HG02571 (cell line): ENCODE data around the gene PCP2.
"Not testable (repeated sequence)": the region's sequence is repeated elsewhere in the genome, so short reads cannot be mapped to it uniquely, and the experiment has no call there.

ENCODE experiments used
- ATAC-seq: cut with Tn5 transposase; IDR thresholded peaks from one replicate; pipeline ENCODE4 v1.9.1; 2021; ENCODE audit warnings: mild to moderate bottlenecking, moderate library complexity; ENCODE audit not compliant: unreplicated experiment

Gene PCP2

GRCh38 chr19:7662657-7663056 is 29.1 kb upstream of the PCP2 start:
- no peak for ATAC-seq

- ATAC-seq = no peak
Measured at GRCh38 chr19:7661744-7662538, 28.4 kb upstream of the PCP2 start.

GRCh38 chr19:7658219-7658686 is 24.7 kb upstream of the PCP2 start:
- ATAC-seq = peak; percentile 68

GRCh38 chr19:7657131-7657751 is 23.7 kb upstream of the PCP2 start:
- no peak for ATAC-seq

GRCh38 chr19:7655581-7655980 is 22.1 kb upstream of the PCP2 start:
- no peak for ATAC-seq

GRCh38 chr19:7654401-7654800 is 20.9 kb upstream of the PCP2 start:
- ATAC-seq = no peak

- ATAC-seq = no peak
Measured at GRCh38 chr19:7652061-7652641, 18.6 kb upstream of the PCP2 start.

- ATAC-seq = no peak
Measured at GRCh38 chr19:7650148-7650547, 16.6 kb upstream of the PCP2 start.

- no peak for ATAC-seq
Measured at GRCh38 chr19:7648265-7649014, 14.9 kb upstream of the PCP2 start.

- ATAC-seq = no peak
Measured at GRCh38 chr19:7647156-7647555, 13.6 kb upstream of the PCP2 start.

- no peak for ATAC-seq
Measured at GRCh38 chr19:7646426-7646700, 12.8 kb upstream of the PCP2 start.

GRCh38 chr19:7645656-7646425 is 12.3 kb upstream of the PCP2 start:
- no peak for ATAC-seq

GRCh38 chr19:7645163-7645562 is 11.6 kb upstream of the PCP2 start:
- ATAC-seq = no peak

- ATAC-seq = no peak
Measured at GRCh38 chr19:7644550-7644877, 11.0 kb upstream of the PCP2 start.

- ATAC-seq = not testable (repeated sequence)
Measured at GRCh38 chr19:7643629-7644549, 10.4 kb upstream of the PCP2 start.

GRCh38 chr19:7643031-7643415 is 9.5 kb upstream of the PCP2 start:
- ATAC-seq = no peak

- no peak for ATAC-seq
Measured at GRCh38 chr19:7642295-7643030, 8.9 kb upstream of the PCP2 start.

- ATAC-seq = no peak
Measured at GRCh38 chr19:7641290-7642276, 8.1 kb upstream of the PCP2 start.
